ENCODE data around the gene FBRS. TPM values are rescaled to one million over a fixed set of nuclear protein-coding genes. Genes with fewer than 3 reads are reported as not detected.
"Not testable (repeated sequence)": the region's sequence is repeated elsewhere in the genome, so short reads cannot be mapped to it uniquely, and the experiment has no call there.

Gene FBRS
- polyA plus RNA-seq, 3 donors from 2014 or later = 0.06 to 5.5 (median 1.9) TPM

GRCh38 chr16:30700971-30701370 lies 42.7 kb downstream of the FBRS start:
- peak overlapping the region in 2 of 5 donors; percentile 21 to 33 for H3K4me3 Mint-ChIP-seq
- no peaks in the 10 kb centered on the region for H3K9me3 Mint-ChIP-seq
- peaks cover 8 to 23% (median 8%) of the 10 kb centered on the region in 3 donors for H3K36me3 Mint-ChIP-seq
- peak overlapping the region in 2 of 6 donors; percentile 8 to 49 for H3K27ac Mint-ChIP-seq
- H3K4me1 Mint-ChIP-seq = peaks cover 26 to 32% of the 10 kb centered on the region in 2 donors
- DNase-seq = no peak
- peaks cover 16 to 20% (median 18%) of the 10 kb centered on the region in 3 donors for H3K27me3 Mint-ChIP-seq (ENCODE audit: low read depth in 3 of 3)

- Mint-ChIP-seq H3K36me3 (peaks cover 22 to 40% (median 23%) of the 10 kb centered on the region in 3 donors), H3K4me1 (peaks cover 19 to 20% of the 10 kb centered on the region in 2 donors), H3K27me3 (ENCODE audit: low read depth in 3 of 3) (peaks cover 13 to 18% (median 18%) of the 10 kb centered on the region in 3 donors)
- not testable (repeated sequence) for H3K4me3 Mint-ChIP-seq, H3K9me3 Mint-ChIP-seq, DNase-seq, H3K27ac Mint-ChIP-seq
Observed at GRCh38 chr16:30703071-30703470, 44.8 kb downstream of the FBRS start.

GRCh38 chr16:30703971-30704370 lies 45.7 kb downstream of the FBRS start:
- peaks cover 18 to 19% of the 10 kb centered on the region in 2 donors for H3K4me1 Mint-ChIP-seq
- DNase-seq = no peak
- H3K9me3 Mint-ChIP-seq = peaks cover 0 to 2% (median 0%) of the 10 kb centered on the region in 6 donors
- peaks cover 22 to 40% (median 23%) of the 10 kb centered on the region in 3 donors for H3K36me3 Mint-ChIP-seq
- H3K4me3 Mint-ChIP-seq = no peak overlapping the region
- peaks cover 7 to 13% (median 12%) of the 10 kb centered on the region in 3 donors for H3K27me3 Mint-ChIP-seq (ENCODE audit: low read depth in 3 of 3)
- no peak overlapping the region for H3K27ac Mint-ChIP-seq

GRCh38 chr16:30706046-30706445 lies 47.8 kb downstream of the FBRS start:
- DNase-seq = no peak
- no peak overlapping the region for H3K27ac Mint-ChIP-seq
- H3K4me3 Mint-ChIP-seq = no peak overlapping the region
- H3K36me3 Mint-ChIP-seq = peaks cover 38 to 55% (median 39%) of the 10 kb centered on the region in 3 donors
- H3K4me1 Mint-ChIP-seq = peaks cover under 1 to 2% of the 10 kb centered on the region in 2 donors
- peaks cover 0 to 2% (median 0%) of the 10 kb centered on the region in 6 donors for H3K9me3 Mint-ChIP-seq
- peaks cover 2 to 4% (median 3%) of the 10 kb centered on the region in 3 donors for H3K27me3 Mint-ChIP-seq (ENCODE audit: low read depth in 3 of 3)

- Mint-ChIP-seq H3K4me1 (peaks cover 15% of the 10 kb centered on the region in 2 donors), H3K4me3 (no peak overlapping the region), H3K27ac (peak overlapping the region in 5 of 6 donors; percentile 42 to 80 (median 53)), H3K9me3 (peaks cover 0 to 3% (median 0%) of the 10 kb centered on the region in 6 donors), H3K36me3 (peaks cover 60 to 75% (median 69%) of the 10 kb centered on the region in 3 donors), H3K27me3 (ENCODE audit: low read depth in 3 of 3) (peaks cover 3 to 10% (median 10%) of the 10 kb centered on the region in 3 donors)
- no peak for DNase-seq
Observed at GRCh38 chr16:30710971-30711370, 52.7 kb downstream of the FBRS start.

- Mint-ChIP-seq H3K4me3 (no peak overlapping the region), H3K27me3 (ENCODE audit: low read depth in 3 of 3) (peaks cover 2 to 10% (median 10%) of the 10 kb centered on the region in 3 donors), H3K4me1 (peaks cover 22 to 23% of the 10 kb centered on the region in 2 donors), H3K27ac (peak overlapping the region; percentile 2 to 86 (median 65)), H3K9me3 (peaks cover 0 to 3% (median 0%) of the 10 kb centered on the region in 6 donors), H3K36me3 (peaks cover 66 to 80% (median 73%) of the 10 kb centered on the region in 3 donors)
- DNase-seq = no peak
Observed at GRCh38 chr16:30711712-30712111, 53.5 kb downstream of the FBRS start.

- Mint-ChIP-seq H3K4me1 (peaks cover 27 to 29% of the 10 kb centered on the region in 2 donors), H3K27ac (peak overlapping the region; percentile 97 to 100 (median 98)), H3K36me3 (peaks cover 51 to 67% (median 51%) of the 10 kb centered on the region in 3 donors), H3K27me3 (ENCODE audit: low read depth in 3 of 3) (peaks cover 2 to 8% (median 7%) of the 10 kb centered on the region in 3 donors), H3K9me3 (peaks cover 0 to 1% (median 0%) of the 10 kb centered on the region in 6 donors), H3K4me3 (peak overlapping the region; percentile 61 to 86 (median 79))
- DNase-seq = peak; percentile 64 to 74 (median 69)
Observed at GRCh38 chr16:30715750-30716445, 57.7 kb downstream of the FBRS start.

GRCh38 chr16:30720086-30720485 lies 61.9 kb downstream of the FBRS start:
- Mint-ChIP-seq H3K9me3 (no peaks in the 10 kb centered on the region), H3K27ac (peak overlapping the region in 3 of 6 donors; percentile 7 to 64 (median 56)), H3K4me3 (no peak overlapping the region), H3K27me3 (ENCODE audit: low read depth in 3 of 3) (peaks cover 2 to 10% (median 4%) of the 10 kb centered on the region in 3 donors), H3K36me3 (peaks cover 42 to 69% (median 55%) of the 10 kb centered on the region in 3 donors), H3K4me1 (peaks cover 21 to 27% of the 10 kb centered on the region in 2 donors)
- DNase-seq = no peak

Other genes starting within 250 kb of the FBRS start
- 100 to 1,000 TPM in 1 of 3 donors, 10 to 100 TPM in 2; 64.5 to 101 (median 73.3) TPM for gene DCTPP1, start 228.4 kb upstream of the FBRS start, polyA plus RNA-seq
- gene SEPHS2, start 212.6 kb upstream of the FBRS start, polyA plus RNA-seq = 10 to 100 TPM; 63.6 to 92.2 (median 80.3) TPM
- 100 to 1,000 TPM; 218 to 488 (median 238) TPM for gene ITGAL, start 185.7 kb upstream of the FBRS start, polyA plus RNA-seq
- 1 to 10 TPM in 2 of 3 donors, under 1 TPM in 1; 0.15 to 1.7 (median 1.3) TPM for gene ZNF768, start 131.9 kb upstream of the FBRS start, polyA plus RNA-seq
- gene ZNF747, start 123.6 kb upstream of the FBRS start, polyA plus RNA-seq = 10 to 100 TPM in 1 of 3 donors, 1 to 10 TPM in 2; 7.4 to 10.2 (median 8.3) TPM
- 1 to 10 TPM; 1.3 to 6.3 (median 2.3) TPM for gene ZNF764, start 100.1 kb upstream of the FBRS start, polyA plus RNA-seq
- gene ZNF688, start 86.7 kb upstream of the FBRS start, polyA plus RNA-seq = 10 to 100 TPM; 31.9 to 39.0 (median 33.6) TPM
- 1 to 10 TPM; 1.2 to 3.3 (median 1.9) TPM for gene ZNF785, start 72.7 kb upstream of the FBRS start, polyA plus RNA-seq
- 10 to 100 TPM in 1 of 3 donors, 1 to 10 TPM in 2; 7.5 to 14.7 (median 8.4) TPM for gene ZNF689, start 48.0 kb upstream of the FBRS start, polyA plus RNA-seq
- 10 to 100 TPM; 10.6 to 29.5 (median 12.9) TPM for gene PRR14, start 7.5 kb upstream of the FBRS start, polyA plus RNA-seq
- gene SRCAP, start 40.7 kb downstream of the FBRS start, polyA plus RNA-seq = 10 to 100 TPM in 1 of 3 donors, 1 to 10 TPM in 2; 1.9 to 38.9 (median 2.8) TPM
- 10 to 100 TPM; 49.2 to 91.0 (median 62.7) TPM for gene PHKG2, start 90.0 kb downstream of the FBRS start, polyA plus RNA-seq
- gene CFAP119, start 103.6 kb downstream of the FBRS start, polyA plus RNA-seq = 1 to 10 TPM in 1 of 3 donors, under 1 TPM in 1, not detected in 1; 0.76 to 1.0 TPM
- 10 to 100 TPM; 19.3 to 87.3 (median 24.6) TPM for gene RNF40, start 103.9 kb downstream of the FBRS start, polyA plus RNA-seq
- 1 to 10 TPM in 1 of 3 donors, under 1 TPM in 2; 0.09 to 1.1 (median 0.16) TPM for gene ZNF629, start 128.8 kb downstream of the FBRS start, polyA plus RNA-seq
- 10 to 100 TPM; 44.5 to 80.0 (median 60.7) TPM for gene BCL7C, start 235.6 kb downstream of the FBRS start, polyA plus RNA-seq
- gene CTF1, start 238.2 kb downstream of the FBRS start, polyA plus RNA-seq = not detected

Measured in immature natural killer cell (primary cell).